ENCODE results near the gene PAQR8. TPM values are rescaled to one million over a fixed set of nuclear protein-coding genes. Genes with fewer than 3 reads are reported as not detected.

Gene PAQR8
- total RNA-seq, 1 experiment from 2014 or later = 3.0 TPM

DNA sequence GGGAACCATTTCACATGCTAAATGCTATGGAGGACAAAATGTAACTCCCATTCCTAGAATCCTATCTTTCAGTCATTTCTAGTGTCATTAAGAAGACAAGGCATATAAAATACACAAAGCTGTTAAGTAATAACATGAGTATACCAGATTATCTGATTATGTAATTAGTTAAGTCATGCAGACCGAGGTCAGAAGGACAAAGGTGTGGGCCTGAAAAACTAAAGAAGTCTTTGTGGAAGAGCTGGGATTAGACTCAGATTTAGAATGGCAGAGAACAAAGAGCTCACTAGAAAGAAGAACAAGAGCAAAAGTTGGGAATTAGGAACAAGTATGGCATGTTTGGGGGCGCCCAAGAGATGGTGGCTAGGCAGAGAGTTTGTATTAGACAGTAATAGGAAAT lies 95.1 kb downstream of the PAQR8 start:
- H3K9me3 Mint-ChIP-seq = peaks cover 0 to 3% of the 10 kb centered on the region in 2 experiments; a peak in 2 of 5 replicates
- Histone ChIP-seq H4K8ac (replicated peaks; ENCODE audit: insufficient read length, low read depth, low read length) (no peak overlapping the region), H4K5ac (ENCODE audit: insufficient read length, low read depth, low read length) (no peak overlapping the region), H2BK20ac (ENCODE audit: low read depth, low read length, poor library complexity, severe bottlenecking) (no peak overlapping the region), H3K56ac (ENCODE audit: insufficient read length, low read depth, low read length) (no peak overlapping the region), H3K9ac (ENCODE audit: extremely low read depth, insufficient read length, low read length) (no peak overlapping the region), H3K79me2 (ENCODE audit: insufficient read depth, low read length) (no peaks in the 10 kb centered on the region), H3K4me1 (ENCODE audit: insufficient read depth, low read length) (no peaks in the 10 kb centered on the region), H2BK5ac (ENCODE audit: insufficient read length, low read length) (no peak overlapping the region), H2BK12ac (ENCODE audit: insufficient read length, low read depth, low read length) (no peak overlapping the region), H3K27ac (ENCODE audit: insufficient read length, low read depth, low read length) (no peak overlapping the region), H3K27me3 (ENCODE audit: insufficient read depth, low read length) (no peaks in the 10 kb centered on the region), H3K23me2 (ENCODE audit: insufficient read length, low read depth, low read length, poor library complexity, severe bottlenecking) (no peaks in the 10 kb centered on the region), H3K14ac (ENCODE audit: insufficient read depth, low read length) (no peak overlapping the region), H3K9me3 (ENCODE audit: control insufficient read depth, low read depth, low read length) (no peaks in the 10 kb centered on the region), H2AK5ac (ENCODE audit: insufficient read length, low read length) (no peak overlapping the region), H3K18ac (ENCODE audit: insufficient read length, low read depth, low read length) (no peak overlapping the region), H2BK15ac (ENCODE audit: low read depth, low read length) (no peak overlapping the region), H2BK120ac (ENCODE audit: low read depth, low read length, poor library complexity, severe bottlenecking) (no peak overlapping the region), H3T11ph (ENCODE audit: low read length) (no peak overlapping the region), H4K91ac (ENCODE audit: insufficient read length, low read depth, low read length) (no peak overlapping the region), H3K79me1 (ENCODE audit: insufficient read depth, low read depth, low read length, poor library complexity, severe bottlenecking) (no peaks in the 10 kb centered on the region), H3K23ac (ENCODE audit: insufficient read length, low read depth, low read length) (no peak overlapping the region), H3K4ac (ENCODE audit: low read depth, low read length) (no peak overlapping the region), H3K4me2 (ENCODE audit: insufficient read depth, insufficient read length, low read length) (no peak overlapping the region), H4K20me1 (ENCODE audit: control insufficient read depth, insufficient read depth, insufficient read length) (no peaks in the 10 kb centered on the region), H2AFZ (ENCODE audit: low read length) (no peak overlapping the region)
- peaks cover 0 to 10% (median 1%) of the 10 kb centered on the region in 3 experiments; a peak in 2 of 7 replicates for H3K36me3 Mint-ChIP-seq (ENCODE audit: insufficient read depth in 1 of 3, low read depth in 3 of 3)
- no peak for DNase-seq
- TF ChIP-seq, protein P1, sequence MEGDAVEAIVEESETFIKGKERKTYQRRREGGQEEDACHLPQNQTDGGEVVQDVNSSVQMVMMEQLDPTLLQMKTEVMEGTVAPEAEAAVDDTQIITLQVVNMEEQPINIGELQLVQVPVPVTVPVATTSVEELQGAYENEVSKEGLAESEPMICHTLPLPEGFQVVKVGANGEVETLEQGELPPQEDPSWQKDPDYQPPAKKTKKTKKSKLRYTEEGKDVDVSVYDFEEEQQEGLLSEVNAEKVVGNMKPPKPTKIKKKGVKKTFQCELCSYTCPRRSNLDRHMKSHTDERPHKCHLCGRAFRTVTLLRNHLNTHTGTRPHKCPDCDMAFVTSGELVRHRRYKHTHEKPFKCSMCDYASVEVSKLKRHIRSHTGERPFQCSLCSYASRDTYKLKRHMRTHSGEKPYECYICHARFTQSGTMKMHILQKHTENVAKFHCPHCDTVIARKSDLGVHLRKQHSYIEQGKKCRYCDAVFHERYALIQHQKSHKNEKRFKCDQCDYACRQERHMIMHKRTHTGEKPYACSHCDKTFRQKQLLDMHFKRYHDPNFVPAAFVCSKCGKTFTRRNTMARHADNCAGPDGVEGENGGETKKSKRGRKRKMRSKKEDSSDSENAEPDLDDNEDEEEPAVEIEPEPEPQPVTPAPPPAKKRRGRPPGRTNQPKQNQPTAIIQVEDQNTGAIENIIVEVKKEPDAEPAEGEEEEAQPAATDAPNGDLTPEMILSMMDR (conservative IDR thresholded peaks at IDR 0.05) = no peak
- H3K27me3 Mint-ChIP-seq (ENCODE audit: low read depth) = no peaks in the 10 kb centered on the region
- H3K4me1 Mint-ChIP-seq = peaks cover 8 to 9% of the 10 kb centered on the region in 2 experiments
- H3K4me3 Mint-ChIP-seq = no peak overlapping the region
- no CpG with 5 or more reads among the region's 2 CpGs for WGBS (ENCODE audit: extremely low coverage, insufficient read length, low lambda C conversion rate)
- no peak overlapping the region for H3K27ac Mint-ChIP-seq

Other genes with a start within 250 kb of the PAQR8 start
- gene IL17A, start 175.8 kb upstream of the PAQR8 start, total RNA-seq (2021) = not detected in 2 replicates
- not detected in 2 replicates for gene IL17F, start 117.7 kb upstream of the PAQR8 start, total RNA-seq (2021)
- gene MCM3, start 77.4 kb upstream of the PAQR8 start, total RNA-seq (2021) = 252 and 255 TPM in 2 replicates
- 11.8 and 13.2 TPM in 2 replicates for gene EFHC1, start 58.2 kb downstream of the PAQR8 start, total RNA-seq (2021)
- 20.5 and 21.2 TPM in 2 replicates for gene TRAM2, start 214.9 kb downstream of the PAQR8 start, total RNA-seq (2021)

All from H9 (cell line).